GM18520 (cell line): Measurements from ENCODE around the gene MARK3.

Experiments
- ATAC-seq: cut with Tn5 transposase; IDR thresholded peaks from one replicate; pipeline ENCODE4 v1.9.1; 2021; ENCODE audit not compliant: unreplicated experiment

Gene MARK3

GRCh38 chr14:103535081-103535890 is 150.1 kb downstream of the MARK3 start:
- ATAC-seq = no peak

DNA sequence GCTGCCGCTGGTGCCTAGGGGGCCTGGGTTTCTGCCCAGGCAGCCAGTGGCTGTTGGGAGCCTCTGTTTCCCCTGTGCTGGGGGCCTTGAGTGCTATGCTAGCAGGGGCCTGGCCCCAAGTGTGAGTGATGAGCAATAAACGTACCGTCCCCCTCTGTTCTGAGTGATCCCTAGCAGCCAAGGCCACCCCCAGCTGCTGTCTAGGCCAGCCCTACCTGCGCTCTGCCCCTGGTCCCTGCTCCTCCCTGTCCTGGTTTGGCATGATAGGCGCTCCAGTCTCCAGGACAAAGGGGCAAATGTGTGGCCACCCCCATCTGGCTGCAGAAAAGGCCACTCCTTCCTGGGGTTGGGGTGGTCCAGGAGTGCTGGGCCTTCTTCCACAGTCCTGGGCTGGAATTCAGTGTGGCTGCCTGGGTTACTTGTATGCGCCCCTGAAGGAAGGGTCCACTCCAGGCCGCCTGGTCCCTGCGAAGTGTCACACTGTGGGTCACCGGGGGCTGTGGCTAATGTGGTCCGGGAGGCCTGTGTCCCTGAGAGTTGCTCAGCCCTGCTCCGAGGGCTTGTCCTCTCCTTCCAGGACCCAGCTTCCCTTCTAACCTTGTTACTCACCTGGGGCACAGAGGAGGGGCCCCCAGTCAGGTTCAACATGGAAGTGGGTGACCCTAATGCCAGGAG is 150.8 kb downstream of the MARK3 start:
- no peak for ATAC-seq

GRCh38 chr14:103536693-103537092 is 151.5 kb downstream of the MARK3 start:
- no peak for ATAC-seq

GRCh38 chr14:103537175-103537990 is 152.2 kb downstream of the MARK3 start:
- ATAC-seq = no peak

- no peak for ATAC-seq
Observed at GRCh38 chr14:103538291-103539055, 153.3 kb downstream of the MARK3 start.

DNA sequence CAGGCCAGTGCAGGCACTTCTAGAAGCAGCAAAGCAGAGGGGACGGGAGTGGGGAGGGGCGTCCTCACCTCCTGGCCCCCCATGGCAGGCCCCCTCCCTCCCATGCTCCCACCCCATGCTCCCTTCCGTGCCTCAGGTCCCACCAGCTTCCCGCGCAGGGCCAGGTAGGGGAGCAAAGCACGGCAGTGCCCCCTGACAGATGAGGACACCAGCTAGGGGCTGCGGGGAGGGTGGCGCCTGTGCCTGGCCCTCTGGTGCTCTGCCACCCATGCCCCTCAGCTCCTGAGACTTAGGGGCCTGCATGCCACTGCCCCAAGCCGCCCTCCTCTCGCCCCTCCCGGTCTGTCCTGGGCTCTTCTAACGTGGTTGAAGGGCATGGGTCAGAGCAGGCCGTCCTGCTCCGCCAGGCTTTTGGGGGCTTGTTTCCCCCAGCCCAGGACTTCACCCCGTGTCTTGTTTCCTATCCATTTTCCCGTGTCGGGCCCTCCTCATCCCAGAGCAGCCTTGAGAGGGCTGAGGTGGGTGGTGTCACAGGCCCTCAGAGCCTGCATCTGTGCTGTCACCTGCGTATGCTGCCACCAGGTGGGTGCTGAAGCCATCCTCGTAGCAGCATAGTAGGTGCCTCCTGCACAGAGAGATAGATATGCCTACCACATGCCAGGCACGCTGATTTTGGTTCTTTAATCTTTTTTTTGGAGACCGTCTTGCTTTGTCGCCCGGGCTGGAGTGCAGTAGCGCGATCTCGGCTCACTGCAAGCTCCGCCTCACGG is 154.0 kb downstream of the MARK3 start:
- ATAC-seq = no peak

- no peak for ATAC-seq
Observed at GRCh38 chr14:103540821-103541708, 155.8 kb downstream of the MARK3 start.

- no peak for ATAC-seq
Observed at GRCh38 chr14:103541709-103542604, 156.7 kb downstream of the MARK3 start.

- no peak for ATAC-seq
Observed at GRCh38 chr14:103542605-103543088, 157.4 kb downstream of the MARK3 start.

DNA sequence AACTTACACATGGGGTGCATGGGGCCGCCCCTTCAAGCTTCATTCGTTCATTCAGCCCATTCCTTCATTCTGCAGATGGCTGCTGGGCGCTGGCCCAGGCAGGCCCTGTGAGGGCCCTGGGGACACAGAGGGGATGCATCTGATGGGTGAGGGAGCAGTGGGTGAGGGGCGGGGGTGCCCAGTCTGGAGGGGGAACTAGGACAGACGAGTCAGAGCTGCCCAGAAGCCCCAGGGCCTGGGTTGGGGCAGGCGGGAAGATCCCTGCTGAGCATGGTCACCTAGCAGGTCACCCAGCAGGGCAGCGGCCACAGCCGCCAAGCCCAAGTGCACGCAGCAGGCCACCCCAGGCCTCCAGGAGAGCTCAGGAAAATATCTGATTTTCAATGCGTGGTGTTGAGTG is 157.9 kb downstream of the MARK3 start:
- ATAC-seq = no peak

- ATAC-seq = no peak
Observed at GRCh38 chr14:103543721-103544387, 158.6 kb downstream of the MARK3 start.

GRCh38 chr14:103544388-103545218 is 159.4 kb downstream of the MARK3 start:
- ATAC-seq = no peak

DNA sequence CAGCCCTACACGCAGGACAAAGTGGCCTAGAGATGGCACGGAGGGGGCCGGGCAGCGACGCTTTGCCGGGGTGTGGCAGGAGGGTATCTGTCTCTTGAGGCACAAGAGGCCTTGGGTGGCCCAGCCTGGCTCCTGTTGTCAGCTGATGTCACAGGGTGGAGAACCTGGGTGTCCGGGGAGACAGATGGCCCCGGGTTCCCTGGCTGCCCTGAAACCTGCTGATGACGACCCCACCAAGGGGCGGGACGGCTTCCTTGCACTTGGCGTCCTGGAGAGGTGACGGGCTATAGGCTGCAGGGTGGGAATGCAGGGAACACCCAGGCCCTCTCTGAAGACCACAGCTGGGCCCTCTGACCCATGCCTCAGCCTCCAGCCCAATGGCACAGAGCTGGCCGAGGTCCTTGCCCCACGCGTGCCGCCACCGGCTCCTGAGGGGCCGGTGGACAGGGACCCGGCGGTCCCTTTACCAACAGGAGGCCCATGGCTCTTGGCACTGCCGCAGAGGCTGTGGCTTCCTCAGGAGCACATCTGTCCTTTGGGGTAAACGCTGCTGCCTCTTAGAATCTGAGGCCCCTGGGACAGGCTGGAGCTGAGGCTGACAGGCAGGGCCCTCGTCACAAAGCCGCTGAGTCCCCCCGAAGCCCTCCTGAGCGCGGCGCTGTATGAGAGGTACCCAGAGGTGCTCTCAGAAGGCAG is 160.2 kb downstream of the MARK3 start:
- ATAC-seq = no peak

DNA sequence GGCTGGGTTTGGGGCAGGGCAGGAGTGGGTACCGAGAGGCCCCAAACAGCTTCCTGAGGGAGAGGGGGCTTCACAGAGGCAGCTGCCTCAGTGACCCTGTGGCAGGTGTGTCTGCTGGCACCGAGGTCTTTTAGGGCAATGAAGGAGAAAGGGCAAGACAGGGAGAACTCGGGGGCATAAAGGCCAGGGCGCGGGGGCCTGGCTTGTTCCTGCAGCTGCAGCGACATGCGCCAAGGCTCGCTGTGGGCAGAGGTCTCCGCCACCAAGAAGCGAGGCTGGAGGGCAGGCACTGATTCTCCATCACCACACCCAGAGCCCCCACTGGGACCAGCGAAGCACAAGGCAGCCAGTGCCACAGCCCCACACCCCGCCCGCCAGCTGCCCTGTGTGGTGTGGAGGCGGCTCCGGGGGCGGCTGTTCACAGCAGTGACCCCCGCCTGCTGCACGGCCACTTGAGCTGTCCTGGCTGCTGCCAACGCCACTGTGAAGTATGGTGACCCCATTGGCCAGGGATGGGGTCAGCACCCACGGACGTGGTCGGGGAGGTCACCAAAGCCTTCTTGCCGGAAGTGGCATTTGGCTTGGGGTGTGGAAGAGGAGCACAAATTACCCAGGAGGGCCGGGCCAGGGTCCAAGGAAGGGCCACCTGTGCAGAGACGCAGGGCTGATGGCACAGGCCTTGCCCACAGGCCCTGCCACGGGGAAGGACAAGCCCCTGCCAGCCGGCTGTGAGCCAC is 160.9 kb downstream of the MARK3 start:
- ATAC-seq = no peak
